ENCODE data around the gene TCAIM. TPM values are rescaled to one million over a fixed set of nuclear protein-coding genes. Genes with fewer than 3 reads are reported as not detected.
A peak's percentile ranks its signal among the peaks of the same experiment; 100 is the strongest.
"Not testable (repeated sequence)": the region's sequence is repeated elsewhere in the genome, so short reads cannot be mapped to it uniquely, and the experiment has no call there.

The TCAIM gene
- total RNA-seq, 2 donors from 2014 or later = 23.2 to 26.3 TPM

DNA sequence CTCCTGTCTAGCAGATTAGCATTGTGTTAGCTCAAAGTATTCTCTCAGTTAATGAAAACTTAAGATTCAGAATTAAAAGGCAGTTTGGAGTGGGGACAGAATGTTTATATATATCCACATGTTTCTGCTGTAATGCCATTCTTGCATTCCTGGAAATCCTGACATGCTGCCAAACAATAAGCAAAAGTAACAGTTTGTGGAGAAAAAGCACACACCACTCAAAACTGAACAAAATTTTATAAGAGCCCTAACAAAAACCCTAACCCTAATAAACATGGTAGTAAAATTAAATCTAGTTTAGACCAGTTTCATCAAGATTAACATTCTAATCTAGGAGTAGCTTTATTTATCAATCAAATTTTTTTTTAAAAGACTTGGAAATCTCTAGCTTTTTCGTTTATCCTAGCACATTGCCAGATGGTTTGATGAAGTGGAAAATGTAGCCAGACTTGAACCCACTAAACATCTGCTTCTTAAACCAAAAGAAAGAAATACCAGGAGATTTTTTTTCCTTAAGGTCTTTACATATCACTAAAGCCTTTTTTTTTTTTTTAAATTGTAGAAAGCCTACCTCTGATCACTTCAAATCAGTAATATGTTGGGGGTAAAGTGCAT is 3.7 kb downstream of the TCAIM start:
- no peak overlapping the region for H3K27ac Mint-ChIP-seq
- H3K9me3 Mint-ChIP-seq = peaks cover 7% of the 10 kb centered on the region
- H3K4me1 Mint-ChIP-seq = peaks cover 17% of the 10 kb centered on the region
- H3K4me3 Mint-ChIP-seq = no peak overlapping the region
- H3K27ac ChIP-seq (ENCODE audit: low read depth, low read length) = no peak overlapping the region
- no peaks in the 10 kb centered on the region for H3K27me3 Mint-ChIP-seq (ENCODE audit: insufficient read depth)
- H3K36me3 Mint-ChIP-seq (ENCODE audit: low read depth) = peaks cover 2% of the 10 kb centered on the region
- H3K4me1 ChIP-seq (ENCODE audit: control insufficient read depth, insufficient read depth, low read length) = peaks cover 3% of the 10 kb centered on the region
- H3K4me3 ChIP-seq (ENCODE audit: low read length) = no peak overlapping the region
- TF ChIP-seq, protein P1, sequence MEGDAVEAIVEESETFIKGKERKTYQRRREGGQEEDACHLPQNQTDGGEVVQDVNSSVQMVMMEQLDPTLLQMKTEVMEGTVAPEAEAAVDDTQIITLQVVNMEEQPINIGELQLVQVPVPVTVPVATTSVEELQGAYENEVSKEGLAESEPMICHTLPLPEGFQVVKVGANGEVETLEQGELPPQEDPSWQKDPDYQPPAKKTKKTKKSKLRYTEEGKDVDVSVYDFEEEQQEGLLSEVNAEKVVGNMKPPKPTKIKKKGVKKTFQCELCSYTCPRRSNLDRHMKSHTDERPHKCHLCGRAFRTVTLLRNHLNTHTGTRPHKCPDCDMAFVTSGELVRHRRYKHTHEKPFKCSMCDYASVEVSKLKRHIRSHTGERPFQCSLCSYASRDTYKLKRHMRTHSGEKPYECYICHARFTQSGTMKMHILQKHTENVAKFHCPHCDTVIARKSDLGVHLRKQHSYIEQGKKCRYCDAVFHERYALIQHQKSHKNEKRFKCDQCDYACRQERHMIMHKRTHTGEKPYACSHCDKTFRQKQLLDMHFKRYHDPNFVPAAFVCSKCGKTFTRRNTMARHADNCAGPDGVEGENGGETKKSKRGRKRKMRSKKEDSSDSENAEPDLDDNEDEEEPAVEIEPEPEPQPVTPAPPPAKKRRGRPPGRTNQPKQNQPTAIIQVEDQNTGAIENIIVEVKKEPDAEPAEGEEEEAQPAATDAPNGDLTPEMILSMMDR (conservative IDR thresholded peaks at IDR 0.05) = no peak
- H3K9me3 ChIP-seq (ENCODE audit: control insufficient read depth, low read length) = peaks cover 4% of the 10 kb centered on the region
- no peak for DNase-seq
- no peaks in the 10 kb centered on the region for H3K27me3 ChIP-seq (ENCODE audit: control insufficient read depth, insufficient read depth, low read length, poor library complexity, severe bottlenecking)
- no peak overlapping the region for H3K9ac ChIP-seq (ENCODE audit: extremely low read depth, low read length, poor library complexity, severe bottlenecking)
- no peaks in the 10 kb centered on the region for H3K36me3 ChIP-seq (ENCODE audit: control insufficient read depth, insufficient read depth, low read length)
- 90% methylated on average over 1 of the region's 1 CpG; no CpG with 5 or more reads in 1 of the 2 experiments for WGBS, 2 experiments (ENCODE audit: insufficient coverage in 1 of 2, insufficient read length in 1 of 2)

GRCh38 chr3:44343421-44343820 is 4.9 kb downstream of the TCAIM start:
- H3K27me3 Mint-ChIP-seq (ENCODE audit: insufficient read depth) = no peaks in the 10 kb centered on the region
- peaks cover 16% of the 10 kb centered on the region for H3K4me1 Mint-ChIP-seq
- Histone ChIP-seq H3K36me3 (ENCODE audit: control insufficient read depth, insufficient read depth, low read length) (no peaks in the 10 kb centered on the region), H3K4me1 (ENCODE audit: control insufficient read depth, insufficient read depth, low read length) (no peaks in the 10 kb centered on the region), H3K27me3 (ENCODE audit: control insufficient read depth, insufficient read depth, low read length, poor library complexity, severe bottlenecking) (no peaks in the 10 kb centered on the region), H3K4me3 (ENCODE audit: low read length) (no peak overlapping the region), H3K27ac (ENCODE audit: low read depth, low read length) (no peak overlapping the region), H3K9ac (ENCODE audit: extremely low read depth, low read length, poor library complexity, severe bottlenecking) (no peak overlapping the region), H3K9me3 (ENCODE audit: control insufficient read depth, low read length) (peaks cover 4% of the 10 kb centered on the region)
- peaks cover 2% of the 10 kb centered on the region for H3K36me3 Mint-ChIP-seq (ENCODE audit: low read depth)
- no peak overlapping the region for H3K4me3 Mint-ChIP-seq
- H3K9me3 Mint-ChIP-seq = peaks cover 7% of the 10 kb centered on the region
- no peak for DNase-seq
- no peak overlapping the region for H3K27ac Mint-ChIP-seq
- TF ChIP-seq, protein P1 (conservative IDR thresholded peaks at IDR 0.05) = no peak

DNA sequence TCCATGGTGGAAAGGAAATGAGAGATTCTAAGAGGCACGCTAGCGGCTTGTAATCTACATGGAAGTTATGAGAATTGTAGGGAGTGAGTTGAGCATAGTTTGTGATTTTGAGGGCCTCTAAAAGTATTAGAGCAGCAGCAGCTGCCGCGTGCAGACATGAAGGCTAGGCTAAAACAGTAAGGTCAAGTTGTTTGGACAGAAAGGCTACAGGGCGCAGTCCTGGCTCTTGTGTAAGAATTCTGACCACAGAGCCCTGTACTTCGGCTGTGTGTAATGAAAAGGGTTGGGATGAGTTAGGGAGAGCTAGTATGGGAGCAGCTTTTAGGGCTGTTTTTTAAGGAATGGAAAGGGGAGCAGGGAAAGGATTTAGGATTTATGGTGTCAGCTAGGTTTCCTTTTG is 8.0 kb downstream of the TCAIM start:
- H3K9ac ChIP-seq (ENCODE audit: extremely low read depth, low read length, poor library complexity, severe bottlenecking); H3K27ac Mint-ChIP-seq; DNase-seq; H3K4me3 ChIP-seq (ENCODE audit: low read length); H3K4me3 Mint-ChIP-seq; H3K27me3 Mint-ChIP-seq (ENCODE audit: insufficient read depth); H3K27ac ChIP-seq (ENCODE audit: low read depth, low read length); H3K4me1 ChIP-seq (ENCODE audit: control insufficient read depth, insufficient read depth, low read length); H3K36me3 Mint-ChIP-seq (ENCODE audit: low read depth); H3K9me3 ChIP-seq (ENCODE audit: control insufficient read depth, low read length); H3K9me3 Mint-ChIP-seq; H3K36me3 ChIP-seq (ENCODE audit: control insufficient read depth, insufficient read depth, low read length); H3K27me3 ChIP-seq (ENCODE audit: control insufficient read depth, insufficient read depth, low read length, poor library complexity, severe bottlenecking): not testable (repeated sequence)
- peaks cover 15% of the 10 kb centered on the region for H3K4me1 Mint-ChIP-seq
- WGBS, 2 experiments (ENCODE audit: insufficient coverage in 1 of 2, insufficient read length in 1 of 2) = 91 to 97% methylated on average over 3 to 6 of the region's 6 CpGs

- H3K27ac Mint-ChIP-seq = peak overlapping the region; percentile 8
- TF ChIP-seq, protein P1 (conservative IDR thresholded peaks at IDR 0.05) = no peak
- peaks cover 15% of the 10 kb centered on the region for H3K4me1 Mint-ChIP-seq
These were observed 10.4 kb downstream of the TCAIM start for GRCh38 chr3:44348993-44349392.

More at GRCh38 chr3:44348993-44349392, 10.4 kb downstream of the TCAIM start:
- peaks cover 8% of the 10 kb centered on the region for H3K9me3 Mint-ChIP-seq
- H3K27me3 ChIP-seq (ENCODE audit: control insufficient read depth, insufficient read depth, low read length, poor library complexity, severe bottlenecking) = no peaks in the 10 kb centered on the region
- no peak for DNase-seq
- H3K27me3 Mint-ChIP-seq (ENCODE audit: insufficient read depth) = no peaks in the 10 kb centered on the region
- no peak overlapping the region for H3K4me3 ChIP-seq (ENCODE audit: low read length)
- H3K9me3 ChIP-seq (ENCODE audit: control insufficient read depth, low read length) = peaks cover 8% of the 10 kb centered on the region
- H3K27ac ChIP-seq (ENCODE audit: low read depth, low read length) = no peak overlapping the region
- no peaks in the 10 kb centered on the region for H3K4me1 ChIP-seq (ENCODE audit: control insufficient read depth, insufficient read depth, low read length)
- H3K36me3 Mint-ChIP-seq (ENCODE audit: low read depth) = peaks cover 9% of the 10 kb centered on the region
- H3K9ac ChIP-seq (ENCODE audit: extremely low read depth, low read length, poor library complexity, severe bottlenecking) = no peak overlapping the region
- no peak overlapping the region for H3K4me3 Mint-ChIP-seq
- no peaks in the 10 kb centered on the region for H3K36me3 ChIP-seq (ENCODE audit: control insufficient read depth, insufficient read depth, low read length)
- 92 to 93% methylated on average over 3 to 6 of the region's 6 CpGs for WGBS, 2 experiments (ENCODE audit: insufficient coverage in 1 of 2, insufficient read length in 1 of 2)
